Activated gamma-delta T cell (primary cell): ENCODE data around the gene MSMP.

ENCODE experiments used
- DNase-seq: peaks from one replicate; lab custom pipeline; 2025; lab: John Stamatoyannopoulos, UW

MSMP gene

DNA sequence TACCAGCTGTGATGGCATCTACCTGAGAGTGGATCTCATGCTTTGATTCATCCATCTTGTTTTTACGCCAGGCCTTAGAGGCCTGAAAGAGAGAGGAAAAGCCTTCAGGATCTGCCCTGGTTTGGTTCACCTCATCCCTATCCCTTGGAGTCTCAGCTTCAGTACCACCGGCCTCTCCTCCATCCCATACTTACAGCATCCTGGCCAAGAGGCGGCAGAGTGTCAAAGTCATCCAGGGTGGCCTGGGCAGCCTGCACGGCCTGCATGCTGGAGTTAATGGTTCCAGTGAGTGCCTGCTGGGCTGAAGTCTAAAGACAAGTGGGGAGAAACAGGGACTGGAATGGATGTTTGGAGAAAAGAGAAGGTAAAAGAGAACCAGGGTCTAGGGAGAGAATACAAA is 34.5 kb downstream of the MSMP start:
- no peak for DNase-seq

GRCh38 chr9:35718721-35719511 is 35.2 kb downstream of the MSMP start:
- DNase-seq: no peak

DNA sequence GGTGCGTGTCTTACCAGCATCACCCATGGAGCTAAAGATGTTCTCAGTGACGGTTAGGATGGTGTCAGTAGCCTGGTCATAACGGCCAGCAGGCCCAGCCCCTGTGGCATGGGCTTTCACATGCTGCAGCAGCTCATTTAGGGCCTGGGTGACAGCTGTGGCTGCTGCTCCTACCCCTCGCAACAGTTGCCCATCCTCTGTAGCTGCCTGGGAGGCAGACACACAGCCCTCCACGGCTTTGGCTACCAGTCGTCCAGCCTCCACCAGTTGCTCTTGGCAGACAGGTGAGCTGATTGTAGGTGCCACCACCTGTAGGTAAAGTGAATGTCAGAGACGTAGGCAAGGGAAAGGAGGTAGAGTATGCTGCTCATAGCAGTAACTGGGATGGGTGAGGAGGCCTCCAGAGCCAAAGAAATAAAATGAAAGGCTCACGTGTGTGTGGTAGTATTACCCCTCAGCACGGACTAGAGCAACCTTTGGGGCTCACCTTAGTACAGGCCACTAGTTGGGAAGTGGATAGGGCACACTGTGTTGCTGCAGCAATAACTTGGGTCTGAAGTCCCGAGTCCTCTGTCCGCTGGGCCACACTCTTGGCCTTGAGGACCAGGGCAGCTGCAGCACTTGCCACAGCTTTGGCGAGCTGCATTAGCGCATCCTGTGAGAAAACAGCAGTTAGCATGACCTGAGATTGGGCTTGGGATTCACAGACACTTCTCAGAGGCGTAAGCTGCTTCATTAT is 36.8 kb downstream of the MSMP start:
- no peak for DNase-seq

GRCh38 chr9:35716230-35716629 is 37.8 kb downstream of the MSMP start:
- DNase-seq: no peak

DNA sequence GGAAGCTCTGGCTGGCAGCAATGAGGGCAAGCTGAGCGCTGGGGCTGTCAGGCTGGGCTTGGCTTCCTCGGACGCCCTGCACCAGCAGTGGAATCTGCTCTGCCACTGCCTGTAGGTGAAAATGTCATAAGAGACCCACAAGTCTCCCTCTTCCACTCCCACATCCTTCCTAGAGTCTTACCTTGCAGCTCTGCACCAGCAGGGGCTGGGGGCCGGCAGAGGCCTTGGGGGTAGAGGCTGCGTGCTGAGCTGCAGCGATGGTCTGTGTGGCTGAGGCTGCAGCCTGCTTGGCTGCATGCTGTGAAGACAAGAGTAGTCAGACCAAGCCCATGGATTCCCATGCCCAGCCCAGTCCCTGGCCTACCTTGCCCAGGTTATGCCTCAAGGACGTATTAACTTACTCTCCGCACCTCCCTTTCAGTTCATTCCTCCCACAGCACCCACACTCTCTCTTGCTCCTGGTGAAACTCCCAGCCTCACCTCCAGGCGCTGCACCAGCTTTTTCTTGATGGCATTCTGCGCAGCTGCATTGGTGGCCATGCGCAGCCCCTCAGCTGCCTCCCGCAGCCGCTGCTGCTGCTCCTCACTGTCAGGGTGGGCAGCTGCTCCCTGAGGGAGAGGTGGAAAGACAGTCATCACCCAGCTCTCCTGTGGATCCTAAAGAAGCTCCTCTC is 39.4 kb downstream of the MSMP start:
- no peak for DNase-seq

DNA sequence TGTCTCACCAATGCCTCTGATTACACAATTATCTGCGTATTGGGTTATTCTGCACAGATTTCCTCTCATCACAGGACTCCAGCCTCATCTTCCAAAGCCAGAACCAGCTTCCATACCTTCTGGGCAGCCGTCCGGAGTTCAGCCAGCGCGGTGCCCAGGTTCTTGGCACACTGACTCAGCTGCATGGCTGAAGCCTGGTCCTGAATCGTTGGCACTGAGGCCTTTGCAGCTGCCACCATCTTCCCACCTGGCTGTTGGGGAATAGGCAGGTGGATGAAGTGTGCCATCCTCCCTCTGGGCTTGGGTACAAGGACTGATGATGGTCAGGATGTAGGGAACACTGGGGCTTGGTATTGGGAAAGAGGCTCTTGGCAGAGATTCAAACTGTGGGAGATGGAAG is 40.0 kb downstream of the MSMP start:
- no peak for DNase-seq

- DNase-seq: no peak
These were observed 40.5 kb downstream of the MSMP start for GRCh38 chr9:35713578-35713977.

GRCh38 chr9:35712762-35713400 is 41.2 kb downstream of the MSMP start:
- no peak for DNase-seq

- DNase-seq: no peak
These were observed 42.3 kb downstream of the MSMP start for GRCh38 chr9:35711501-35712428.

DNA sequence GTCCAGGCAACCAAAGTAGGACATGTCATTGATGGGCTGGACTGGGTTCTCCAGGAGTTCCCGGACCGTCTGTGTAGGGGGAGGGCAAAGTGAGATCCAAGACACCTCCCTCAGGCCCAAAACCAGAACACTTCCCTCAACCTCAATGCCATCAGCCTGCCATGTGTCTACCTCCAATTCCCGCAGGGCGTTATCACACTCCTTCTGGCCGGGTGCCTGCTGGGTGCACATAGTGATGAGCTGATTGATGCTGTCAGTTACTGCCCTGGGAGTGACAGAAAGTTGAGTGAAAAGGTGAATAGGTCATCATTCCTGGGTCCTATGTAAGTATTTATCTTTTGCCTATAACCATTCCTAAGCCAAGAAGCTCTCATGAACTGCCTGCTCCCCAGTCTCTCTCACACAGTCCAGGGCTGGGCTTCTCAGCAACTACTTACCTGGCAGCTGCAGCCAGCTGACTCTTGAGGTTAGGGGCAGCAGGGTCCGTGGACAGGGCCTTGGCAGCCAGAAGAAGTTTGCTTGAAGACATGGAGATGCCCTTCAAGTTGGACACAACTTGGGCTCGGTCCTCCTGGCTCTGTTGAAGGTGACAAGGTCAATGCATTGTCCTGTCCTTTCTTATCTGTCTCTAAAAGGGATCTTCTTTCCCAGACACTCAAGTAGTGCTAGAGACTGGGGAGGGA is 43.1 kb downstream of the MSMP start:
- DNase-seq: no peak

GRCh38 chr9:35708146-35708545 is 45.9 kb downstream of the MSMP start:
- DNase-seq: no peak

DNA sequence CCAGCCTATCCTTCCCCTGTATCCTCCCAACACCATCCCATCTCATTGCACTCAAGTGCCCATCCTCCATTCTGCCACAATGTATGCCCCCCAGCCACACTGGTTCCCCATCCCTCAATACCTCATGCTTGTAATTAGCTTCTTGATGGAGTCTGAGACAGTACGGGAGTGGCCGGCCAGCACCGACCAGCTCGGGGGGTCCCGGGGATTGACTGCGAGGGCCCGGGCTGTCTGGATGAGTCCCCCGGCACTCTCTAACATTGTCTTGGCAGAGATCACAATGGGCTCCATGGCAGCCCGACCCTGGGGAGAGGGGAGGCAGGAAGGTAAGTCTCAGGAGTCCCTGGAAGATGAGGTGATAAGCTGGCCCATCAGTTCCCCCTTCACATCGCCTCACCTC is 47.1 kb downstream of the MSMP start:
- no peak for DNase-seq

- no peak for DNase-seq
These were observed 48.1 kb downstream of the MSMP start for GRCh38 chr9:35705836-35706430.

GRCh38 chr9:35705372-35705771 is 48.7 kb downstream of the MSMP start:
- no peak for DNase-seq

GRCh38 chr9:35703906-35704672 is 50.0 kb downstream of the MSMP start:
- no peak for DNase-seq
